Left ventricle myocardium inferior (tissue), 1 donor: ENCODE measurements around the gene SLC5A9. TPM values are rescaled to one million over a fixed set of nuclear protein-coding genes. Genes with fewer than 3 reads are reported as not detected.

Experiments used
- DNase-seq: peaks from one replicate; pipeline ENCODE4 v3.0.0-alpha.2; 2020
- H3K27ac ChIP-seq: fragments of 200-600 bp; replicated peaks from 2 replicates; pipeline ENCODE4 v1.8.0; 2021
- H3K27me3 ChIP-seq: fragments of 200-600 bp; 2 replicates; pipeline ENCODE4 v1.8.0; 2021; ENCODE audit warnings: low read depth
- H3K36me3 ChIP-seq: fragments of 200-600 bp; 2 replicates; pipeline ENCODE4 v1.8.0; 2021
- H3K4me1 ChIP-seq: fragments of 200-600 bp; 2 replicates; pipeline ENCODE4 v1.8.0; 2021
- H3K4me3 ChIP-seq: fragments of 200-600 bp; 2 replicates; pipeline ENCODE4 v1.8.0; 2021; ENCODE audit warnings: mild to moderate bottlenecking, moderate library complexity
- H3K9me3 ChIP-seq: fragments of 200-600 bp; replicated peaks from 2 replicates; pipeline ENCODE4 v1.8.0; 2021
- CTCF ChIP-seq: fragments of 200-600 bp; IDR thresholded peaks from 2 replicates; pipeline ENCODE4 v1.8.0; 2021; ENCODE audit warnings: antibody characterized with exemption, mild to moderate bottlenecking, borderline replicate concordance
- intact Hi-C: fragments of 100-400 bp; cut with micrococcal nuclease; formaldehyde crosslinking; loops from one replicate; pipeline ENCODE4 v1.11.0; 2022
- total RNA-seq: library from RNA; stranded (reverse); fragmentation: NEBNext Ultra II Directional; extraction: Animal tissue kit (Norgen Biotek cat#: 25700); gene quantifications from one replicate; pipeline ENCODE4 v1.2.1, GENCODE V29; 2021
- donor health status: DM: no; HTN: yes; CAD: no; lungs with severe emphysema.

The SLC5A9 gene
- total RNA-seq, 1 donor from 2014 or later, result 0.36 TPM

DNA sequence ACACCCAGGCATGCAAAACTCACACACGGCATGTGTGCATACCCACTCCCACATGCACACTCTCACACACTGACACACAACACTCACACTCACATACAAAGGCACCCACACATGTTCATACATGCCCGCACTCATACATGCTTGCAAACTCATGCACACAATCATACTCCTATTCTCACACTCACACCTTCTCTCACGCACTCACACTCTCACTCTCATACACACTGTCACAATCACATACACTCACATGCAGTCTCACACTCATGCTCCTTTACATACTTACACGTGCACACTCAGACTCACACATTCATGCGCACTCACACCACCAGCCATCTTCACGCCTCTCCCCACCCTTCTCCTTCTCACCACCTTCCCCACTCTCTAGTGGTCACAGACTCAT is 3.1 kb downstream of the SLC5A9 start:
- intact Hi-C loops, result no loop called here
- no peak for TF ChIP-seq CTCF
- no peaks in the 10 kb centered on the region for H3K9me3 ChIP-seq
- H3K4me1 ChIP-seq, result no peaks in the 10 kb centered on the region
- H3K27ac ChIP-seq, result no peak overlapping the region
- peaks cover 20% of the 10 kb centered on the region for H3K27me3 ChIP-seq
- DNase-seq, result no peak
- no peak overlapping the region for H3K4me3 ChIP-seq
- H3K36me3 ChIP-seq, result no peaks in the 10 kb centered on the region

GRCh38 chr1:48227165-48228013 is 4.9 kb downstream of the SLC5A9 start:
- intact Hi-C loops, result no loop called here
- Histone ChIP-seq H3K36me3 (no peaks in the 10 kb centered on the region), H3K27ac (no peak overlapping the region), H3K27me3 (peaks cover 31% of the 10 kb centered on the region), H3K4me1 (no peaks in the 10 kb centered on the region), H3K4me3 (no peak overlapping the region), H3K9me3 (no peaks in the 10 kb centered on the region)
- TF ChIP-seq CTCF, result no peak
- DNase-seq, result no peak

- peaks cover 31% of the 10 kb centered on the region for H3K27me3 ChIP-seq
- intact Hi-C loops, result no loop called here
- no peaks in the 10 kb centered on the region for H3K4me1 ChIP-seq
- H3K36me3 ChIP-seq, result no peaks in the 10 kb centered on the region
- H3K9me3 ChIP-seq, result no peaks in the 10 kb centered on the region
- H3K27ac ChIP-seq, result no peak overlapping the region
- no peak for TF ChIP-seq CTCF
- H3K4me3 ChIP-seq, result no peak overlapping the region
- DNase-seq, result no peak
Measured at GRCh38 chr1:48228156-48228555, 5.6 kb downstream of the SLC5A9 start.

GRCh38 chr1:48229317-48229716 is 6.8 kb downstream of the SLC5A9 start:
- H3K4me1 ChIP-seq, result peaks cover 2% of the 10 kb centered on the region
- intact Hi-C loops, result no loop called here
- no peak overlapping the region for H3K4me3 ChIP-seq
- H3K27ac ChIP-seq, result no peak overlapping the region
- H3K9me3 ChIP-seq, result no peaks in the 10 kb centered on the region
- no peaks in the 10 kb centered on the region for H3K36me3 ChIP-seq
- peaks cover 25% of the 10 kb centered on the region for H3K27me3 ChIP-seq
- DNase-seq, result no peak
- TF ChIP-seq CTCF, result no peak

- peaks cover 8% of the 10 kb centered on the region for H3K4me1 ChIP-seq
- no peaks in the 10 kb centered on the region for H3K9me3 ChIP-seq
- peaks cover 17% of the 10 kb centered on the region for H3K27me3 ChIP-seq
- H3K27ac ChIP-seq, result no peak overlapping the region
- intact Hi-C loops, result no loop called here
- no peak overlapping the region for H3K4me3 ChIP-seq
- TF ChIP-seq CTCF, result no peak
- no peak for DNase-seq
- H3K36me3 ChIP-seq, result no peaks in the 10 kb centered on the region
Measured at GRCh38 chr1:48230236-48230635, 7.7 kb downstream of the SLC5A9 start.
